Activated T-cell treated with anti-CD3 and anti-CD28 coated beads, Interleukin-2, amount 50 U/mL, for 72 hours (primary cell): Measurements from ENCODE around the gene ATP9A. TPM values are rescaled to one million over a fixed set of nuclear protein-coding genes. Genes with fewer than 3 reads are reported as not detected.
"Not testable (repeated sequence)": the region's sequence is repeated elsewhere in the genome, so short reads cannot be mapped to it uniquely, and the experiment has no call there.

Experiments used
- ATAC-seq, 2 donors: fragments of 150-1000 bp; cut with Tn5 transposase; replicated peaks in 1 of 2; 2 replicates each; pipeline ENCODE4 v1.10.0; 2021; ENCODE audit warnings: moderate library complexity in 2 of 2, mild to moderate bottlenecking in 1 of 2
- DNase-seq, 2 donors: peaks; one replicate each; pipeline ENCODE4 v3.0.0; 2021 to 2022; ENCODE audit warnings: mixed read lengths in 1 of 2
- H3K27ac Mint-ChIP-seq: one replicate; pipeline ENCODE4 v1.8.0; 2022; ENCODE audit warnings: mild to moderate bottlenecking, moderate library complexity, mixed read lengths
- H3K27me3 Mint-ChIP-seq: one replicate; pipeline ENCODE4 v1.8.0; 2022; ENCODE audit warnings: low read depth, mixed read lengths
- H3K36me3 Mint-ChIP-seq, 2 donors: one replicate each; pipeline ENCODE4 v1.8.0; 2022; ENCODE audit warnings: mixed read lengths in 2 of 2, mild to moderate bottlenecking in 1 of 2; ENCODE audit not compliant: insufficient read depth in 2 of 2
- H3K4me1 Mint-ChIP-seq: one replicate; pipeline ENCODE4 v1.8.0; 2022; ENCODE audit warnings: low read depth, mixed read lengths
- H3K4me3 Mint-ChIP-seq, 2 donors: one replicate each; pipeline ENCODE4 v1.8.0; 2022; ENCODE audit warnings: mild to moderate bottlenecking in 2 of 2, mixed read lengths in 2 of 2, moderate library complexity in 2 of 2
- H3K9me3 Mint-ChIP-seq, 2 donors: one replicate each; pipeline ENCODE4 v1.8.0; 2022; ENCODE audit warnings: mixed read lengths in 2 of 2
- total RNA-seq, 2 donors: library from RNA; stranded (reverse); gene quantifications; one replicate each; pipeline ENCODE4 v1.2.3, GENCODE V29; 2022

The ATP9A gene
- total RNA-seq: 1 to 10 TPM; 1.3 to 3.8 TPM

- Mint-ChIP-seq H3K27ac (no peak within 1 kb of the TSS), H3K27me3 (peaks cover 42% of the 10 kb centered on the region)
- peak; percentile 4 to 16 for ATAC-seq
Observed at GRCh38 chr20:51767867-51768758, at the start of gene ATP9A. Gene ATP9A (minus strand): TSS chr20:51768390. CDS start chr20:51768369, 21 bp downstream.

GRCh38 chr20:51816856-51817255 lies 48.7 kb upstream of the ATP9A start:
- not testable (repeated sequence) for H3K9me3 Mint-ChIP-seq, H3K27me3 Mint-ChIP-seq, H3K27ac Mint-ChIP-seq, ATAC-seq, H3K36me3 Mint-ChIP-seq, DNase-seq, H3K4me1 Mint-ChIP-seq, H3K4me3 Mint-ChIP-seq

More at GRCh38 chr20:51767867-51768758, at the start of gene ATP9A:
- no peaks in the 10 kb centered on the region for H3K9me3 Mint-ChIP-seq
- H3K4me3 Mint-ChIP-seq: peak within 1 kb of the TSS; percentile 78 to 79
- peaks cover 9% of the 10 kb centered on the region for H3K4me1 Mint-ChIP-seq
- peaks cover 2 to 5% of the 10 kb centered on the region in 2 donors for H3K36me3 Mint-ChIP-seq
- peak; percentile 4 to 10 for DNase-seq

GRCh38 chr20:51815383-51816076 lies 47.3 kb upstream of the ATP9A start:
- no peak for ATAC-seq
- H3K36me3 Mint-ChIP-seq: no peaks in the 10 kb centered on the region
- no peaks in the 10 kb centered on the region for H3K9me3 Mint-ChIP-seq
- no peak for DNase-seq
- H3K27ac Mint-ChIP-seq: no peak overlapping the region
- no peak overlapping the region for H3K4me3 Mint-ChIP-seq
- H3K4me1 Mint-ChIP-seq: no peaks in the 10 kb centered on the region
- H3K27me3 Mint-ChIP-seq: no peaks in the 10 kb centered on the region

GRCh38 chr20:51812861-51813260 lies 44.7 kb upstream of the ATP9A start:
- DNase-seq: no peak
- Mint-ChIP-seq H3K27me3 (no peaks in the 10 kb centered on the region), H3K4me3 (no peak overlapping the region), H3K4me1 (no peaks in the 10 kb centered on the region), H3K9me3 (no peaks in the 10 kb centered on the region), H3K36me3 (no peaks in the 10 kb centered on the region), H3K27ac (no peak overlapping the region)
- ATAC-seq: no peak

- Mint-ChIP-seq H3K9me3 (no peaks in the 10 kb centered on the region), H3K27ac (no peak overlapping the region), H3K36me3 (no peaks in the 10 kb centered on the region), H3K27me3 (no peaks in the 10 kb centered on the region), H3K4me1 (no peaks in the 10 kb centered on the region), H3K4me3 (no peak overlapping the region)
- no peak for ATAC-seq
- no peak for DNase-seq
Observed at GRCh38 chr20:51811514-51812128, 43.4 kb upstream of the ATP9A start.

GRCh38 chr20:51811042-51811355 lies 42.8 kb upstream of the ATP9A start:
- H3K27me3 Mint-ChIP-seq: peaks cover 2% of the 10 kb centered on the region
- DNase-seq (no peak), ATAC-seq (no peak)
- no peaks in the 10 kb centered on the region for H3K4me1 Mint-ChIP-seq
- no peak overlapping the region for H3K4me3 Mint-ChIP-seq
- no peaks in the 10 kb centered on the region for H3K36me3 Mint-ChIP-seq
- H3K9me3 Mint-ChIP-seq: no peaks in the 10 kb centered on the region
- no peak overlapping the region for H3K27ac Mint-ChIP-seq

- Mint-ChIP-seq H3K27me3 (peaks cover 7% of the 10 kb centered on the region), H3K4me3 (no peak overlapping the region), H3K9me3 (no peaks in the 10 kb centered on the region), H3K27ac (no peak overlapping the region), H3K4me1 (no peaks in the 10 kb centered on the region), H3K36me3 (no peaks in the 10 kb centered on the region)
- ATAC-seq: no peak
- no peak for DNase-seq
Observed at GRCh38 chr20:51810155-51811041, 42.2 kb upstream of the ATP9A start.

- no peak for ATAC-seq
- no peak overlapping the region for H3K27ac Mint-ChIP-seq
- peaks cover 23% of the 10 kb centered on the region for H3K27me3 Mint-ChIP-seq
- no peaks in the 10 kb centered on the region for H3K9me3 Mint-ChIP-seq
- no peaks in the 10 kb centered on the region for H3K4me1 Mint-ChIP-seq
- no peak for DNase-seq
- H3K4me3 Mint-ChIP-seq: no peak overlapping the region
- H3K36me3 Mint-ChIP-seq: no peaks in the 10 kb centered on the region
Observed at GRCh38 chr20:51807720-51808250, 39.6 kb upstream of the ATP9A start.

GRCh38 chr20:51804754-51805153 lies 36.6 kb upstream of the ATP9A start:
- Mint-ChIP-seq H3K9me3 (no peaks in the 10 kb centered on the region), H3K27me3 (peaks cover 51% of the 10 kb centered on the region), H3K36me3 (no peaks in the 10 kb centered on the region), H3K4me1 (peaks cover 5% of the 10 kb centered on the region), H3K4me3 (no peak overlapping the region), H3K27ac (no peak overlapping the region)
- ATAC-seq (no peak), DNase-seq (no peak)

- H3K4me3 Mint-ChIP-seq: no peak overlapping the region
- no peaks in the 10 kb centered on the region for H3K9me3 Mint-ChIP-seq
- H3K4me1 Mint-ChIP-seq: peaks cover 5% of the 10 kb centered on the region
- DNase-seq (no peak), ATAC-seq (no peak)
- H3K27ac Mint-ChIP-seq: no peak overlapping the region
- H3K36me3 Mint-ChIP-seq: no peaks in the 10 kb centered on the region
- H3K27me3 Mint-ChIP-seq: peaks cover 65% of the 10 kb centered on the region
Observed at GRCh38 chr20:51803148-51803854, 35.1 kb upstream of the ATP9A start.

- peaks cover 73% of the 10 kb centered on the region for H3K27me3 Mint-ChIP-seq
Observed at GRCh38 chr20:51802170-51802751, 34.1 kb upstream of the ATP9A start, which contains the start of gene SALL4. Gene SALL4 (minus strand): TSS chr20:51802521. CDS start chr20:51802408, 113 bp downstream.

GRCh38 chr20:51801823-51802123 lies 33.6 kb upstream of the ATP9A start:
- H3K27me3 Mint-ChIP-seq: peaks cover 73% of the 10 kb centered on the region
- no peaks in the 10 kb centered on the region for H3K36me3 Mint-ChIP-seq
- no peaks in the 10 kb centered on the region for H3K9me3 Mint-ChIP-seq
- peaks cover 5% of the 10 kb centered on the region for H3K4me1 Mint-ChIP-seq
- H3K4me3 Mint-ChIP-seq: no peak overlapping the region
- no peak overlapping the region for H3K27ac Mint-ChIP-seq
- DNase-seq (no peak), ATAC-seq (no peak)

More at GRCh38 chr20:51802170-51802751, 34.1 kb upstream of the ATP9A start, which contains the start of gene SALL4:
- Mint-ChIP-seq H3K36me3 (no peaks in the 10 kb centered on the region), H3K27ac (no peak within 1 kb of the TSS), H3K4me3 (peak within 1 kb of the TSS; percentile 71 to 75), H3K4me1 (peaks cover 5% of the 10 kb centered on the region), H3K9me3 (no peaks in the 10 kb centered on the region)
- ATAC-seq: no peak
- DNase-seq: no peak
